Measurements from ENCODE around the gene PDIA4.

GRCh38 chr7:149053384-149053783 lies 25.1 kb upstream of the PDIA4 start:
- TF ChIP-seq POLR2A (IDR thresholded peaks at IDR 0.05; ENCODE audit: low read depth, low read length): no peak
- TF ChIP-seq POLR2AphosphoS5 (IDR thresholded peaks at IDR 0.05; ENCODE audit: low read depth, low read length): no peak

All from GM12892 (cell line).